Neural cell (in vitro differentiated cells): Measurements from ENCODE around the gene TACR2. TPM values are rescaled to one million over a fixed set of nuclear protein-coding genes. Genes with fewer than 3 reads are reported as not detected.

Experiments
- H2AFZ ChIP-seq: fragments of 200-600, 300-800 bp; sonication (generic), shearing (Covaris generic); 2 replicates; pipeline ENCODE4 v1.6.0; 2014; ENCODE audit warnings: low read depth, mild to moderate bottlenecking, antibody characterized with exemption, low read length, moderate library complexity
- H3F3A ChIP-seq: fragments of 200-600 bp; shearing (Covaris generic); 2 replicates; pipeline ENCODE4 v1.6.1; 2016; ENCODE audit warnings: mild to moderate bottlenecking, moderate library complexity, mixed read lengths, antibody characterized with exemption, low read length; ENCODE audit not compliant: insufficient read depth, poor library complexity, severe bottlenecking
- H3K27ac ChIP-seq: fragments of 200-600, 300-800 bp; sonication (generic), shearing (Covaris generic); 2 replicates; pipeline ENCODE4 v1.5.1; 2014; ENCODE audit warnings: mild to moderate bottlenecking, low read length, moderate library complexity
- H3K27me3 ChIP-seq: fragments of 300-800, 200-600 bp; sonication (generic), shearing (Covaris generic); 2 replicates; pipeline ENCODE4 v1.6.0; 2014; ENCODE audit warnings: mild to moderate bottlenecking, low read depth, low read length, moderate library complexity; ENCODE audit not compliant: insufficient read depth
- H3K36me3 ChIP-seq: fragments of 300-800, 200-600 bp; sonication (generic), shearing (Covaris generic); 2 replicates; pipeline ENCODE4 v1.5.1; 2014; ENCODE audit warnings: mild to moderate bottlenecking, antibody characterized with exemption, low read length, moderate library complexity; ENCODE audit not compliant: insufficient read depth
- H3K4me2 ChIP-seq: fragments of 300-800, 200-600 bp; sonication (generic), shearing (Covaris generic); 2 replicates; pipeline ENCODE4 v1.6.0; 2014; ENCODE audit warnings: mild to moderate bottlenecking, low read length
- H3K4me3 ChIP-seq: fragments of 300-800, 200-600 bp; sonication (generic), shearing (Covaris generic); 2 replicates; pipeline ENCODE4 v1.5.1; 2014; ENCODE audit warnings: mild to moderate bottlenecking, low read length, moderate library complexity
- H3K79me2 ChIP-seq: fragments of 200-600 bp; shearing (Covaris generic); replicated peaks from 2 replicates; pipeline ENCODE4 v1.6.0; 2014; ENCODE audit warnings: mild to moderate bottlenecking, low read length, moderate library complexity; ENCODE audit not compliant: insufficient read depth
- H3K9ac ChIP-seq: fragments of 300-800, 200-600 bp; sonication (generic), shearing (Covaris generic); 2 replicates; pipeline ENCODE4 v1.6.1; 2016; ENCODE audit warnings: mild to moderate bottlenecking, low read length, mixed read lengths
- H3K9me2 ChIP-seq: fragments of 200-600 bp; shearing (Covaris generic); 2 replicates; pipeline ENCODE4 v1.6.1; 2016; ENCODE audit warnings: mild to moderate bottlenecking, low read length, mixed read lengths; ENCODE audit not compliant: insufficient read depth
- H3K9me3 ChIP-seq: fragments of 200-600, 300-800 bp; sonication (generic), shearing (Covaris generic); 2 replicates; pipeline ENCODE4 v1.6.1; 2016; ENCODE audit warnings: mild to moderate bottlenecking, mixed run types, low read length, moderate library complexity, mixed read lengths
- H4K20me1 ChIP-seq: fragments of 200-600 bp; shearing (Covaris generic); 2 replicates; pipeline ENCODE4 v1.6.1; 2016; ENCODE audit warnings: mild to moderate bottlenecking, mixed run types; ENCODE audit not compliant: insufficient read depth
- CTCF ChIP-seq: fragments of 450-650 bp; IDR thresholded peaks from 2 replicates; pipeline ENCODE4 v1.5.1; 2014; ENCODE audit warnings: antibody characterized with exemption, mild to moderate bottlenecking, moderate library complexity; ENCODE audit not compliant: poor library complexity, severe bottlenecking
- EP300 ChIP-seq: fragments of 450-650 bp; conservative IDR thresholded peaks from 2 replicates; pipeline ENCODE4 v1.6.1; 2014; ENCODE audit warnings: antibody characterized with exemption, mild to moderate bottlenecking, moderate library complexity; ENCODE audit not compliant: poor library complexity, severe bottlenecking
- EZH2 ChIP-seq: fragments of 200-600, 300-800 bp; shearing (Covaris generic), sonication (generic); IDR thresholded peaks from 2 replicates; pipeline ENCODE4 v1.6.1; 2014; ENCODE audit warnings: antibody characterized with exemption, low read length, borderline replicate concordance, mild to moderate bottlenecking; ENCODE audit not compliant: insufficient read depth, poor library complexity, severe bottlenecking
- MXI1 ChIP-seq: fragments of 450-650 bp; conservative IDR thresholded peaks from 2 replicates; pipeline ENCODE4 v1.6.1; 2014; ENCODE audit warnings: antibody characterized with exemption, mild to moderate bottlenecking; ENCODE audit not compliant: poor library complexity, severe bottlenecking
- POLR2AphosphoS5 ChIP-seq: IDR thresholded peaks from 2 replicates; pipeline ENCODE4 v1.6.1; 2012
- RAD21 ChIP-seq: fragments of 450-650 bp; conservative IDR thresholded peaks from 2 replicates; pipeline ENCODE4 v1.6.1; 2014; ENCODE audit warnings: antibody characterized with exemption, mild to moderate bottlenecking, moderate library complexity
- REST ChIP-seq: IDR thresholded peaks from 2 replicates; pipeline ENCODE4 v1.6.1; 2012; ENCODE audit warnings: borderline replicate concordance
- SMC3 ChIP-seq: fragments of 450-650 bp; conservative IDR thresholded peaks from 2 replicates; pipeline ENCODE4 v1.6.1; 2014; ENCODE audit warnings: antibody characterized with exemption, mild to moderate bottlenecking, moderate library complexity; ENCODE audit not compliant: poor library complexity
- TAF1 ChIP-seq: IDR thresholded peaks from 2 replicates; pipeline ENCODE4 v1.6.1; 2012; ENCODE audit warnings: low read depth
- polyA plus RNA-seq: library from polyadenylated mRNA; depleted of rRNA; stranded (reverse); fragments of >200 nt; gene quantifications from 2 replicates; pipeline ENCODE4 v1.2.3, GENCODE V29; 2014

The TACR2 gene
- polyA plus RNA-seq, 1 donor from 2014 or later = not detected

- no peaks in the 10 kb centered on the region for H3K36me3 ChIP-seq
- H3K27ac ChIP-seq = no peak overlapping the region
- no peaks in the 10 kb centered on the region for H3K27me3 ChIP-seq
- H3F3A ChIP-seq = no peaks in the 10 kb centered on the region
- H3K4me3 ChIP-seq = no peak overlapping the region
- H2AFZ ChIP-seq = no peak overlapping the region
- H3K79me2 ChIP-seq = no peaks in the 10 kb centered on the region
- H3K4me2 ChIP-seq = no peak overlapping the region
- no peaks in the 10 kb centered on the region for H3K9me2 ChIP-seq
- H3K9ac ChIP-seq = no peak overlapping the region
- no peaks in the 10 kb centered on the region for H4K20me1 ChIP-seq
- no peak for TF ChIP-seq TAF1
- no peak for TF ChIP-seq MXI1
- TF ChIP-seq CTCF = no peak
- TF ChIP-seq SMC3 = no peak
- no peak for TF ChIP-seq RAD21
- TF ChIP-seq EZH2 = no peak
- no peak for TF ChIP-seq REST
- no peak for TF ChIP-seq POLR2AphosphoS5
- no peak for TF ChIP-seq EP300
- H3K9me3 ChIP-seq = no peaks in the 10 kb centered on the region
Observed at GRCh38 chr10:69404786-69405185, 11.9 kb downstream of the TACR2 start.

GRCh38 chr10:69403519-69403918 lies 13.2 kb downstream of the TACR2 start:
- Histone ChIP-seq H3K4me2 (no peak overlapping the region), H3K27ac (no peak overlapping the region)
- TF ChIP-seq TAF1 = no peak
- TF ChIP-seq POLR2AphosphoS5 = no peak
- TF ChIP-seq CTCF = no peak
- no peak for TF ChIP-seq EP300
- no peak for TF ChIP-seq MXI1
- no peak for TF ChIP-seq RAD21
- TF ChIP-seq EZH2 = no peak
- TF ChIP-seq SMC3 = no peak
- no peak for TF ChIP-seq REST

More at GRCh38 chr10:69403519-69403918, 13.2 kb downstream of the TACR2 start:
- H4K20me1 ChIP-seq = no peaks in the 10 kb centered on the region
- no peaks in the 10 kb centered on the region for H3K36me3 ChIP-seq
- H3K9me2 ChIP-seq = no peaks in the 10 kb centered on the region
- H3K9me3 ChIP-seq = no peaks in the 10 kb centered on the region
- H3F3A ChIP-seq = no peaks in the 10 kb centered on the region
- no peaks in the 10 kb centered on the region for H3K27me3 ChIP-seq
- no peak overlapping the region for H3K4me3 ChIP-seq
- no peak overlapping the region for H3K9ac ChIP-seq
- no peaks in the 10 kb centered on the region for H3K79me2 ChIP-seq
- H2AFZ ChIP-seq = no peak overlapping the region
